NCI-H2029 treated with DMSO at 0.1 percent for 48 hours (cell line): Measurements from ENCODE around the gene ACKR3.

Experiments
- DNase-seq: peaks from one replicate; lab custom pipeline; 2025; lab: John Stamatoyannopoulos, UW

Gene ACKR3

GRCh38 chr2:236629961-236630872 lies 60.6 kb downstream of the ACKR3 start:
- no peak for DNase-seq

- no peak for DNase-seq
These were observed 61.7 kb downstream of the ACKR3 start for GRCh38 chr2:236631281-236631855.

- DNase-seq = no peak
These were observed 62.2 kb downstream of the ACKR3 start for GRCh38 chr2:236631856-236632291.
